ENCODE measurements around the gene TRAF2.
"Not testable (repeated sequence)": the region's sequence is repeated elsewhere in the genome, so short reads cannot be mapped to it uniquely, and the experiment has no call there.

TRAF2 gene, protein sequence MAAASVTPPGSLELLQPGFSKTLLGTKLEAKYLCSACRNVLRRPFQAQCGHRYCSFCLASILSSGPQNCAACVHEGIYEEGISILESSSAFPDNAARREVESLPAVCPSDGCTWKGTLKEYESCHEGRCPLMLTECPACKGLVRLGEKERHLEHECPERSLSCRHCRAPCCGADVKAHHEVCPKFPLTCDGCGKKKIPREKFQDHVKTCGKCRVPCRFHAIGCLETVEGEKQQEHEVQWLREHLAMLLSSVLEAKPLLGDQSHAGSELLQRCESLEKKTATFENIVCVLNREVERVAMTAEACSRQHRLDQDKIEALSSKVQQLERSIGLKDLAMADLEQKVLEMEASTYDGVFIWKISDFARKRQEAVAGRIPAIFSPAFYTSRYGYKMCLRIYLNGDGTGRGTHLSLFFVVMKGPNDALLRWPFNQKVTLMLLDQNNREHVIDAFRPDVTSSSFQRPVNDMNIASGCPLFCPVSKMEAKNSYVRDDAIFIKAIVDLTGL

DNA sequence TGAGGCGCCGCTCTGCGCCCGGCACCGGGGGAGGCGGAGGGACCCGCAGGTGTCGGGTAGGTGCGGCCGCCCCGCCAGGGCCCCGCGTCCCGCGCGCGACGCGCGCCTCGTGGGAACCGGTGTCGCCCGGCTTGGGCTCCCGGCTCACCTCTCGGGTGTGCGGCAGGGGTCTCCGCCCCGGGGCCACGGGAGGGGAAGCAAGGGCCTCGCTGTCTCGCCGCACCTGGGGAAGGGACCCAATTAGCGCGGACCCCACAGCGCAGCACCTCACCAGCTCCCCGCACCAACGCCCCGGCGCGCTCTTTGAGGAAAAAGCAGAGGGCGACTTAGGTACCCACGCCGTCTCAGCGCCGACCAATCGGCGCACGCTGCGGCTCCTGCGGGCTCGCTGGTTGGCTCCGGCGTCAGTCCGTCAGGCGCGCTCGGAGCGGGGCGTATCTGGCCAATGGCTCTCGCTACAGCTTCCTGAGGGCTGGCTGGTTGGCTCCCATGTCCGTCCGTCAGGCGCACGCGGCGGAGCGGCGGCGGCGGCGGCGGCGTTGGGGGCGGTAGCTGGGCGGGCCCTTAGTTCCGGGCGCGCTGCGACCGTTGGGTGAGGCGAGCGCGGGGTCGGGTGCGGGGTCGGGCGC, at the start of gene TRAF2:
Gene TRAF2, plus strand, starts transcription at position 567 of the 629 bp plus-strand sequence. CDS start 12,225 bp downstream, outside the sequence.
- DNase-seq (ENCODE audit: low read depth) = peak; percentile 85

DNA sequence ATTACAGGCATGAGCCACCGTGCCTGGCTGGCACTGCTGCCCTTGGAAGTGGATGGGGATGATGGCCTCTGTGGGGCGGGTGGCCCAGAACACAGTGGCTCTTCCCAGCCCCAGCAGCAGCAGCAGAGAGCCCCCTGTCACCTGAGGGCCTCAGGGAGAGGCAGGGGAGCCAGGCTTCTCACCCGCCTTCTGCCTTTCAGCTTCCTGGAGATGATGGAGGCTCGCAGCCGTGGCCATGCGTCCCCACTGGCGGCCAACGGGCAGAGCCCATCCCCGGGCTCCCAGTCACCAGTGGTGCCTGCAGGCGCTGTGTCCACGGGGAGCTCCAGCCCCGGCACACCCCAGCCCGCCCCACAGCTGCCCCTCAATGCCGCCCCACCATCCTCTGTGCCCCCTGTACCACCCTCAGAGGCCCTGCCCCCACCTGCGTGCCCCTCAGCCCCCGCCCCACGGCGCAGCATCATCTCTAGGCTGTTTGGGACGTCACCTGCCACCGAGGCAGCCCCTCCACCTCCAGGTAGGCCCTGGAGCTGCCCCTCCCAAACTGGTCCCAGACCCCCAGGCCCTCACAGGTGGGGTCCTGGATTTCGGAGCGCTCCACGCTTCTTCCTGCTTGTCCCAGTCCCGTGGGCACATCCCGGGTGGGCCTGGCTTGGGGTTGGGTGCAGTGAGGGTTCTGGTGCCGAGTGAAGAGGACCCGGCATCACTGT, 49.0 kb upstream of the TRAF2 start:
- no peak for DNase-seq (ENCODE audit: low read depth)

DNA sequence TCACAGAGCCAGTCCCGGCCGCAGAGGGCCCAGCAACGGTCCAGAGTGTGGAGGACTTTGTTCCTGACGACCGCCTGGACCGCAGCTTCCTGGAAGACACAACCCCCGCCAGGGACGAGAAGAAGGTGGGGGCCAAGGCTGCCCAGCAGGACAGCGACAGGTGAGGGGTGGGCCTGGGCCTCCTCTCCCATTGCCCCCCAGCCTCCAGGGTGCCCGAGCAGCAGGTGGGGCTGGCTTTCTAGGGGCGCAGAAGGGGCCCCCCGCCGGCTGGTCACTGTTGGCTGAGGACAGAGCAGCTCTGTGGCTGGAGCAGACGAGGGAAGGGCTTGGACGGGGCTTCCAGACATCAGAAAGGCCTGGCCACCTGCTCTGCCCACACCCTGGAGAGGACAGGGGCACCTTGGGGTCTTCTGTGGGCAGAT, 48.4 kb upstream of the TRAF2 start:
- not testable (repeated sequence) for DNase-seq (ENCODE audit: low read depth)

DNA sequence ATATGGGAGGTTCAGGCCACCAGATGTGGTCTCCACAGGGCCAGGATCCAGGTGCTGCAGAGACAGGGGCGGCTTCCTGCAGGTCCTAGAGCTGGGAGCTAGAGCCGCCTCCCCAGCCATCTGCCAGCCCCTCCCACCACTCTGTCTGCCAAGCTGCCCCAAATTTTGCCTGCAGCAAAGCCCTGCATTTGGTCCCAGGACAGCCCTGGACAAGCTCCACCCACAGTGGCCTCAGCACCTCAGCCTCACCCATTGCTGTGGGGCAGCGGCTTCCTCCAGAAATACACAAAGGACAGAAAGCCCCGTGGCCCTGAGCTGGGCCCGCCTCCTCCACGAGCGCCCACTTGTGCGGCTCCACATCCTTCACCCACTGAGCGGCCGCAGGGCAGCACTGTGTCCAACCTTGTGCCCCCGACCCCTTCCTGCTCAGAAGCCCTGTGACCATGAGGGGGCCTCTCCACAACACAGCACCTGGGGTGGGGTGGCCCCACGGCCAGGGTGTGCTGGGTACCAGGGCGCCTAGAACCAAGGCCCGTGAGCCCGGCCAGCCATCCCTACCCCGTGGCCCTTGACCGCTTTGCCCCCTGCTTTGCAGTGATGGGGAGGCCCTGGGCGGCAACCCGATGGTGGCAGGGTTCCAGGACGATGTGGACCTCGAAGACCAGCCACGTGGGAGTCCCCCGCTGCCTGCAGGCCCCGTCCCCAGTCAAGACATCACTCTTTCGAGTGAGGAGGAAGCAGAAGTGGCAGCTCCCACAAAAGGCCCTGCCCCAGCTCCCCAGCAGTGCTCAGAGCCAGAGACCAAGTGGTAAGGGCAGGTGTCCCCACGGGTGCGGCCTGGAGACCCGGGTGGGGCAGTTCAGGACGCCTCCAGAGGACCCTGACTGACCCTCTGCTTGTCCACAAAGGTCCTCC, 47.7 kb upstream of the TRAF2 start:
- DNase-seq (ENCODE audit: low read depth) = no peak

DNA sequence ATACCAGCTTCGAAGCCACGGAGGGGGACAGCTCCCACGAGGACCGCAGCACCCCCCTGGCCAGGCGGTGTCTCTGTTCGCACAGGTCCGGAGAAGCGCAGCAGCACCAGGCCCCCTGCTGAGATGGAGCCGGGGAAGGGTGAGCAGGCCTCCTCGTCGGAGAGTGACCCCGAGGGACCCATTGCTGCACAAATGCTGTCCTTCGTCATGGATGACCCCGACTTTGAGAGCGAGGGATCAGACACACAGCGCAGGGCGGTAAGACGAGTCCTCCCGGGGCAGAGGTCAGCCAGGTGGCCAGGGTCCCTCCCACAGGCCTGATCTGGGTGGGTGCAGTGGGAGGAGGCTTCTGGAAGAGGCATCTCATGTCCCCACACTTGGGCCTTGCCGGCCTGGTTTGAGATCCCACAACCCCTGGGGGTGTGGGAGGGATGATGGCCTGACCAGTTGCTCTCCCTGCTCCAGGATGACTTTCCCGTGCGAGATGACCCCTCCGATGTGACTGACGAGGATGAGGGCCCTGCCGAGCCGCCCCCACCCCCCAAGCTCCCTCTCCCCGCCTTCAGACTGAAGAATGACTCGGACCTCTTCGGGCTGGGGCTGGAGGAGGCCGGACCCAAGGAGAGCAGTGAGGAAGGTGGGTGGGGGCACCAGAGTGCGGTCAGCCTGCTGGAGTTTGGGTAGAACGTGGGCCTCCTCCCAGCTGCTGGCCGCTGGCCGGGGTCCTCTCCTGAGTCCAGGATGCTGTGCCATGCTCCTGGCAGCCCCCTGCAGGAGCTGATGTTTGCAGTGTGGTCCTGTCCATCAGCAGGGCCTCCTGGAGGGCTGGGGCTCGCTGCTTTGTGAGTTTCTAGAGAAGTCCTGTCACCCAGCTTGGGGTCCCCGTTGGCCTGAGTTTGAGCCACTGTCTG, 46.8 kb upstream of the TRAF2 start:
- DNase-seq (ENCODE audit: low read depth) = no peak

DNA sequence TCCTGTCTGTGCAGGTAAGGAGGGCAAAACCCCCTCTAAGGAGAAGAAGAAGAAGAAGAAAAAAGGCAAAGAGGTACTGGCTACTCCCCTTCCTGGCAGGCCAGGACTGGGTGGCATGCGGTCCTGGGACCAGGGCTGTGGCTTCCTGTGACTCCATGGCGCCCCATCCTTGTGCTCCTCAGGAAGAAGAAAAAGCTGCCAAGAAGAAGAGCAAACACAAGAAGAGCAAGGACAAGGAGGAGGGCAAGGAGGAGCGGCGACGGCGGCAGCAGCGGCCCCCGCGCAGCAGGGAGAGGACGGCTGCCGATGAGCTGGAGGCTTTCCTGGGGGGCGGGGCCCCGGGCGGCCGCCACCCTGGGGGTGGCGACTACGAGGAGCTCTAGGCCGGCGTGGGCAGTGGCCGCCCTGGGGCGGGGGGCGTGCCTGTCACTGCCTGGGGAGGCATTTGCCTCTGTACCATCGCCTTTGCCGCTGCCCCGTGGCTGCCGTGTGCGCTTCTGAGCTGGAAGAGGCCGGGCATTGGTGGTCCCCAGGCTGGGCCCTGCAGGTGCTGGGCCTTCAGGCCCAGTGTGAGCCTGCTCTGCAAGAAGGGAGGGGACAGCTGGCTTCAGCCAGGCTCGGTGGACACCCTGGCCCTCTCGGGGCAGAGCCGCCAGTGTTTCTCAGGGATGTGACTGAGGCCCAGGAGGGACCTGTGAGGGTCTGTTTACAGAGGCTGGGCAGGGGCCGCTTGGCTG, 46.0 kb upstream of the TRAF2 start:
- no peak for DNase-seq (ENCODE audit: low read depth)

DNA sequence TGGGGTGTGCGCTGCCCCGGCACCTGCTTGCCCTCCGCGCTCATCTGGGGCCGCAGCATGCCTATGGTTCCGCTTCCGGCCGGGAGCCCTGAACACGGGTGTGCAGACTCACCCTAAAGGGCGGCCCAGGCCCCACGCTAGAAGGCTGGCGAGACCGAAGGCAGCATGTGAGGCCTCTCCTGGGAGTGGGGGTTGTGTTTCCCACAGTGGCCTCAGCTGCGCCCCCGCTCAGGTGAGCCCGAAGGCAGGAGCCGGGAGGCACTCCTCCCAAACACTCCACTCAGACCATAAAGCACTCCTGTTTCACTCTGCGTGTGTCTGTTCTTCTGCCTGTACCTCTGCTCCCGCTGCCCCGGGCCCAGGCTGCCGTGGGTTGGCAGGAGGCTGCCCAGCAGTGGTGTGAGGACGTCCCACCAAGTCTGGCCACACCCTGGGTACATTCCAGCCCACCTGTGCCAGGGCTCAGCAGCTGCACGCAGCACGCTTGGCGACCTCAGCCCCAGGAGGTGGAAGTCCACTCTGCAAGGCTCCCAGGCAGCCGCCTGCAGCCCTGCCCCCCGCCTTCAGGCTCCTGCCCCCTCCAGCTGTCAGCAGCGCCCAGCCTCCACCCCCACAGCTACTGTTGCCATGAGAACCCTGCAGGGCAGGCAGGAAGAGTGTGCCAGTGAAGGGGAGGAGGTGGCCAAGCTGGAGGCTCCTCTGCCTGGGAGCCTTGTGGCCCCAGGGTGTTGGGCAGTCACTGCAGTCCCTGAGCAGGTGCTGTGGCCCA, 45.3 kb upstream of the TRAF2 start:
- DNase-seq (ENCODE audit: low read depth) = no peak

DNA sequence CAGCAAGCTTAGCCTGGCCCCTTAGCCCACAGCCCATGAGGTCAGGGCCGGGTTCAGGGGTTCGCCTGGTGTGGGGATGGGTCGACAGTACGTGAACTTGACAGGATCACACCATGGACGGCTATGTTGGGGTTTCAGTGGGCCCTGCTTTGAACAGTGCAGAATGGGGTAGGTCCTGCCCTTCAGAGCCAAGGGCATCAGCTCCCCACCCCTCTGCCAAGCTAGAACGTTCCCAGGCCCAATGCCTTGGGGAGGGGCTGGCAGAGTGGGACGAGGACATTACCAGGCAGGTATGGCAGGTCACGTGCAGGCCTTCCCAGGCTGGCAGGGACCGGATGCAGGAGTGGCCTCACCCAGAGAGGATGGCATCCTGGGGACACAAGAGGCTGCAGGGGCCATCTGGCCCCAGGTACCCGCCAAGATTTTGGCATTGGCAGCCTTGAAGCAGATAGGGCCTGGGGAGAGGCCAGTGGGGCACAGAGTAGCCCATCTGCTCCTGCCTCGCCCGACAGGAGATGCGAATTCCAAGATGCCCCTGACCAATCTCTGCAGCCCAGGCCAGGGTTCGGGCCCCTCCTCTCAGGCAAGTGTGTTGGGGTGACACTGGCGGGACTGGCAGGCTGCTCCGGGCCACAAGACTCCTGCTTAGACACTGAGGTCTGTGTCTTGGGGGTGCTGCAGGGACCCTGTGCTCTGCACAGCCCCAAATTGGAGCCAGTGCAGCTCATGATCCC, 44.5 kb upstream of the TRAF2 start:
- DNase-seq (ENCODE audit: low read depth) = not testable (repeated sequence)

DNA sequence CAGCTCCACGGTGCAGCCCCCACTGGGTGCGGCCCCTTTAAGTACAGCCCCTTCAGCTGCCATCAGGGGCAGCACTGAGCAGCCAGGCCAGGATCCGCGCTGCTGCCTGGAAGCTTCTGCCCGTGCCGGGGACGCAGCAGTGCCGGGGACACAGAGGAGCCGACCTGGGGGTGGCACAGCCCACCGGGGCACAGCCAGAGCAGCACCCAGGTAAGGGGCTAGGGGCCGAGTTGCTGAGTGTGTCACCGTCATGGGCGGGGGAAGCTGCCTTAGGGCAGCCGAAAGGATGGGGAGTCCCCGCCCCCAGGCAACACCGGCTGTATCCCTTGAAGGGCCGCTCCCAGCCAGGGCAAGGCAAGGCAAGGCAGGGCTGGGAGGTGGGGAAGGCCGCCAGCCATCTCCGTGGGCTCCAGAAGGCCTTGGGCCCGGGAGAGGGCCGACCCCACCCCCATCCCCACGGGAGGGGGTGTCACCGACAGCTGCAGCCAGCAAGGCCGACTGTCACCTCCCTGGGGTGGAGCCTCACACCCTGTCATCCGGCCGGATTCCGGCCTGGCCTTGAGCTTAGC, 43.9 kb upstream of the TRAF2 start, which contains the start of gene AJM1:
Gene AJM1, plus strand, starts transcription at position 99 of the 569 bp plus-strand sequence. CDS start 1,937 bp downstream, outside the sequence.
- not testable (repeated sequence) for DNase-seq (ENCODE audit: low read depth)

DNA sequence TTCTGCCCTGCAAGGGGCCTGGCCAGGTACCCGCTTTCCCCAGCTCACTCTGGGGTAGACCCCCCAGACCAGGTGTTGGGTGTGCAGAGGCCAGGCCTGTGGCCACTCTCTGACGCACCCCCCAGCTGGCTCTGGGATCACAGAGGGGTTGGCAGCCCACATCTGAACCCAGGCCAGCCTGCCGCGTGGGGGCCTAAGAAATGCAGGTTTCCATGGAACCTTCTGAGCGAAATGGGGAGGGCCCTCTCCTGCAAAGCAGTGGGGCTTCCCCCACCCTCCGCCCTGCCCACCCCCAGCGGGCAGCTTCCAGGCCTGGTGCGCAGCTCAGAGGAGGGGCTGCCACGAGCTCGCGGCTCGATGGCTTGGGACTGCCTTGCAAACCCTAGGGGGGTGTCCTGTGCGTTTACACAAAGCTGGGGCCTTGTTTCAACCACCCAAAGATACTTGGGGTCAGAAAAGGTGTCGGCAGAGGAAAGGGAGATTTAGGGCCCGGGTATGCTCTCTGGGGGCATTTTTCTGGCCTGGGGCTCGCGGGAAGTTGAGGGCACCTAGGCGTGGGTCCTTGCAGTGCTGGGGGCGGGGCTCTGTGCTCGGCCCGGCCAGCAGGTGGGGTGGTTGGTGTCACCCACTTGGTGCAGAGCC, 43.0 kb upstream of the TRAF2 start:
- not testable (repeated sequence) for DNase-seq (ENCODE audit: low read depth)

DNA sequence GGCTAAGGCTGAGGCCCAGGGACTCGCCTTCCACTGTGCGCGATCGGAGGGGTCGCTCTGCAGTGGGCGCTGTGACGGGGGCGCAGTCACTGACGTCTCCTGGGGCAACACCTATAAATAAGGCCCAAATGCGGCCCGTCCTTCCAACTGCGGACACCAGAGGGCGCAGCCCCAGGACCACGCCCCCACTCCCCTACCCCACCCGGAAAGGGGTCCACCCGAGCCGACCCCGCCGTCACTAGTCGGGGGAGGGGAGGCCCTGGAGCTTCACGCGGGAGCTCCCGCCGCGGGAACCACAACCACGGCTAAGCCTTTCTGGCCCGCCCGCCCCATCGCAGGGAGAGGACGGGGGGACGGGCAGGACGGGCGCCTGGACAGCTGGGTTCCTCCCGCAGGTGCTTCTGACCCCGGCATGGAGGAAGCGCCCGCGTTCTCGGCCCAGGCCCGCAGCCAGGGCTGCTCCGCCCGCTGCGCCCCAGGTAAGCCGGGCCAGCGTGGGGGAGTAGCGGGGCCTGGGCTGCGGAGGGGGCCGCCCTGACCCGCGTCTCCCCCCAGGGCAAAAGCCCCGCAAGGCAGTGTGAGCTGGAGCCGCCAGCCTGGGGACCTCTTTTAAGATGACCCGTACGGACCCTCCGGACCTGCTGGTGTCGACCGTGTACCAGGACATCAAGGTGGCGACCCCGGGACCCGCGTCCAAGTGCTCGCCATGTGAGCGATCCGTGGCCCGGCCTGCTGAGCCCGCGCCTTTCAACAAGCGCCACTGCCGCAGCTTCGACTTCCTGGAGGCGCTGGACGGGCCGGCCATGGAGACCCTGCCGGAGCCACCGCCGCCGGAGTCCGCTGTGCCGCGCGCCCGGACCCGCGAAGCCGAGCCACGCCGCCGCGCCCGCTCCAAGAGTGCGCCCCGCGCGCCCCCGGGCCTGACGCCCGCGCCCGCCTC, 42.2 kb upstream of the TRAF2 start:
- not testable (repeated sequence) for DNase-seq (ENCODE audit: low read depth)

DNA sequence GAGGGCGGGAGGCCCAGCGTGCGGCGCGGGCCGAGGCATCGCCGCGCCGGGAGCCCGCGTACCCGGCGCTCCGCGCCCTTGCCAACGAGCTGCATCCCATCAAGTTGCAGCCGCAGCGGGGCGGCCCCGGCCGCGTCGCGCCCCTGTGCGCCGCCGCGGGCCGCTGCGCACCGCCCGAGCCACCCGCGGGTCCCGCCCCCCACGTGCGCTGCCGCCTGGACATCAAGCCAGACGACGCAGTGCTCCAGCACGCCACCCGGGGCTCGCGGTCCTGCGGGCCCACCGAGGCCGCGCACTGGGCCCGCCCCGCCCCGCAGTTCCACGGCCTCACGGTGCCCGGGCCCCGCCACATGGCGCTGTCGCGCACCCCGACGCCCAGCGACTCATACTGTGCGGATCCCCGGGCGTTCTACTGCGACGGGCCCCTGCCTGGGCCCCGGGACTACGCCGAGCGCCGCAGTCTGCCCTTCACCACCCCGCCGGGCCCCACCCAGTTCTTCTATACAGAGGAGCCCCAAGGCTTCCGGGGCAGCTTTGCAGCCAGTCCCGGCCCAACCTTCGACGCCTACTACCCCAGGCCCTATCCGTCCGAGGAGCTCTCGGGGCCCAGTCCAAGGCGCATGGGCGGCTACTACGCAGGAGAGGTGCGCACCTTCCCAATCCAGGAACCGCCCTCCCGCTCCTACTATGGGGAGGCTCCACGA, 41.4 kb upstream of the TRAF2 start:
- DNase-seq (ENCODE audit: low read depth) = no peak

DNA sequence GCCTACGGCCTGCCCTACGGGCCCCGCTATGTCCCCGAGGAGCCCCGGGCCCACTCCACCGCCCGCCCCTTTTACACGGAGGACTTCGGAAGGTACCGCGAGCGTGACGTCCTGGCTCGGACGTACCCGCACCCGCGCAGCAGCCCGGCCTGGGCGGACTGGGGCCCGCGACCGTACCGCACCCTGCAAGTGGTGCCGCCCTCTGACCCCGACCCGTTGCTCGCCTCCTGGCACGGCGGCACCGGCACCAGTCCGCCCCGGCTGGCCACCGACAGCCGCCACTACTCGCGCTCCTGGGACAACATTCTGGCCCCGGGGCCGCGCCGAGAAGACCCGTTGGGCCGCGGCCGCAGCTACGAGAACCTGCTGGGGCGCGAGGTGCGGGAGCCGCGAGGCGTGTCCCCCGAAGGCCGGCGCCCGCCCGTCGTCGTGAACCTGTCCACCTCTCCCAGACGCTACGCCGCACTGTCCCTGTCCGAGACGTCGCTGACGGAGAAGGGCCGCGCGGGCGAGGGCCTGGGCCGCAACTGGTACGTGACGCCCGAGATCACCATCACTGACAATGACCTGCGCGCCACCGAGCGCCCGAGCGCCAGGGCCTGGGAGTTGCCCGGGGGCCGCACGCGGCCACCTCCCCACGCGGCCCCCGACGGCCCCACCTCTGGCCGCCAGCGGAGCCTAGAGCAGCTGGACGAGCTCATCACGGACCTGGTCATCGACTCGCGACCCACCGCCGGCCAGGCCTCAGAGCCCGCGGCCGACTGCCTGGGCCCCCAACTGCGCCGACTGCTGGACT, 40.7 kb upstream of the TRAF2 start:
- no peak for DNase-seq (ENCODE audit: low read depth)

DNA sequence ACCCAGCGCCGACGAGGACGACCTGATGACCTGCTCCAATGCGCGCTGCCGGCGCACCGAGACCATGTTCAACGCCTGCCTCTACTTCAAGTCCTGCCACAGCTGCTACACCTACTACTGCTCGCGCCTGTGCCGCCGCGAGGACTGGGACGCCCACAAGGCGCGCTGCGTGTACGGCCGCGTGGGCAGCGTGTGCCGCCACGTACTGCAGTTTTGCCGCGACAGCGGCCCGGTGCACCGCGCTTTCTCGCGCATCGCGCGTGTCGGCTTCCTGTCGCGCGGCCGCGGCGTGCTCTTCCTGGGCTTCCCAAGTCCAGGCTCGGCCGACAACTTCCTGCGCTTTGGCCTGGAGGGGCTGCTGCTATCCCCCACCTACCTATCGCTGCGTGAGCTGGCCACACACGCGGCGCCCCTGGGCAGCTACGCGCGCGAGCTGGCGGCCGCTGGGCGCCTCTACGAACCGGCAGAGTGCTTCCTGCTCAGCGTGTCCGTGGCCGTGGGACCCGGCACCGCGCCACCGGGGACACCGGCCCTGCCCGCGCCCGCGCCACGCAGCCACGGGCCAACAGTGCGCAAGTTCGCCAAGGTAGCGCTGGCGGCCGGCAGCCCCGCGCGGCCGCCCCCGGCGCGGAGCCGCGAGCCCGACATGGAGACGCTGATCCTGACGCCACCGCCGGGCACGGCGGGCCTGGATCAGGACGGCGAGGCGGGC, 39.8 kb upstream of the TRAF2 start:
- DNase-seq (ENCODE audit: low read depth) = no peak

Data from HS-27A (cell line).